ENCODE data around the gene BICRAL. TPM values are rescaled to one million over a fixed set of nuclear protein-coding genes. Genes with fewer than 3 reads are reported as not detected.

The BICRAL gene
- total and polyA plus RNA-seq, 9 of the 15 experiments (the other 6 are each of a cell fraction or from before 2014, with no cell fraction given), result 1.2 to 11.9 (median 5.6) TPM

DNA sequence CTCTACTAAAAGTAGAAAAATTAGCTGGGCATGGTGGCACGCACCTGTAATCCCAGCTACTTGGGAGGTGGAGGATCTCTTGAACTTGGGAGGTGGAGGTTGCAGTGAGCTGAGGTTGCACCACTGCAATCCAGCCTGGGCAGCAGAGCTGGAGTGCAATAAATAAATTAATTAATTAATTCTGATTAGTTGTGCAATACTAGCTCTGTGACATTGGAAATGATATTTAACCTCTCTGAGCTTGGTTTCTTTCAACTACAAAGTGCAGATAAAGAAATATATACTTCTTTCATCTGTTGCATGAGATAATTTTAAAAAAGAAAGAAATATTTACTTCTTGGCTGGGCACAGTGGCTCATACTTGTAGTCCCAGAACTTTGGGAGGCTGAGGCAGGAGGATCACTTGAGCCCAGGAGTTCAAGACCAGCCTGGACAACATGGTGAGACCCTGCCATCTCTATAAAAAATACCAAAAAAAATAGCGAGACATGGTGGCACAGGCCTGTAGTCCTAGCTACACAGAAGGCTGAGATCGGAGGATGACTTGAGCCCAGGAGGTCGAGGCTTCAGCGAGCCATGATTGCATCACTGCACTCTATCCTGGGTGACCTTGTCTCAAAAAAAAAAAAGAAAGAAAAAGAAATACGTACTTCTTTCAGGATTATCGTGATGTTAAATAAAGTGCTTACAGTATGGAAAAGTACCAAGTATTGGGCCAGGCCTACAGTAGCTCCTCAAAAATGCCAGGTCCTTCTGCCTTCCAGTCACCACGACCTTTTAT is 20.4 kb upstream of the BICRAL start:
- BruUV-seq (replicated peaks), result no TSS peak
- ChIA-PET POLR2A (interaction anchor here (0.9 to 5.9 kb wide), 6 partner anchors 8 to 24 kb away, joined by 3 to 28 read pairs (median 4); no protein-coding TSS in a partner anchor), CTCF (ENCODE audit: low intra/inter-chr PET ratio) (no interaction called here)
- ATAC-seq, result no peak
- H3K4me2 ChIP-seq (ENCODE audit: insufficient read depth, low read length), result no peak overlapping the region
- H3K9ac ChIP-seq (ENCODE audit: insufficient read depth in 1 of 2, low read depth in 2 of 2, low read length in 2 of 2), result no peak overlapping the region
- H3K9me3 ChIP-seq (replicated peaks; ENCODE audit: control insufficient read depth, insufficient read depth, low read depth, low read length), result no peaks in the 10 kb centered on the region
- 0 out of 2 replicates have a peak, but pooled peaks cover 5% of the 10 kb centered on the region for H4K20me1 ChIP-seq (replicated peaks; ENCODE audit: control insufficient read depth, insufficient read depth, low read length)
- DNase-seq (ENCODE audit: extremely low read depth in 1 of 4, low spot score in 3 of 4), result no peak
- no peaks in the 10 kb centered on the region for H3K79me2 ChIP-seq (ENCODE audit: control insufficient read depth, insufficient read depth, low read length)
- WGBS (ENCODE audit: insufficient coverage, low coverage, missing lambda C conversion rate), result 59% methylated on average over 8 of the region's 8 CpGs
- no peaks in the 10 kb centered on the region for H3K9me1 ChIP-seq (ENCODE audit: control insufficient read depth, insufficient read depth, low read length)
- H2AFZ ChIP-seq (ENCODE audit: low read depth, low read length), result no peak overlapping the region
- no peaks in the 10 kb centered on the region for H3K4me1 ChIP-seq (replicated peaks in 1 of 2; ENCODE audit: control insufficient read depth in 2 of 2, insufficient read depth in 2 of 2, low read length in 2 of 2)
- no peaks in the 10 kb centered on the region for H3K36me3 ChIP-seq (ENCODE audit: control insufficient read depth, insufficient read depth, low read length)
- no peak overlapping the region for H3K27ac ChIP-seq (ENCODE audit: extremely low read depth, low read depth, low read length)
- FAIRE-seq, result no peak
- H3K4me3 ChIP-seq, result no peak overlapping the region
- in situ Hi-C loops (cut with MboI), result no loop called here
- TF ChIP-seq PML (IDR thresholded peaks at IDR 0.05; ENCODE audit: low read length) (no peak), ESRRA (IDR thresholded peaks at IDR 0.05; ENCODE audit: borderline replicate concordance, low read depth) (0 out of 2 replicates have a peak, but pooled peaks have one; percentile 36), ZNF444 (CRISPR knock-in tag; IDR thresholded peaks at IDR 0.05) (no peak), HEY1 (CRISPR knock-in tag; IDR thresholded peaks at IDR 0.05; ENCODE audit: borderline replicate concordance) (no peak), ZNF408 (CRISPR knock-in tag; IDR thresholded peaks at IDR 0.05; ENCODE audit: low read depth) (no peak), ETS2 (tag; IDR thresholded peaks at IDR 0.05; ENCODE audit: borderline replicate concordance, poor library complexity, severe bottlenecking) (no peak), CEBPB (tag; IDR thresholded peaks at IDR 0.05) (peak; percentile 77), CEBPG (CRISPR knock-in tag; IDR thresholded peaks at IDR 0.05) (no peak; the same call in 1 of the 2 replicates), CEBPG (tag; conservative IDR thresholded peaks at IDR 0.05 in 1 of 2, IDR thresholded peaks at IDR 0.05 in 1 of 2) (peak; percentile 59 to 72), PHF21A (IDR thresholded peaks at IDR 0.05; ENCODE audit: borderline replicate concordance, low read depth) (no peak), ZKSCAN3 (CRISPR knock-in tag; IDR thresholded peaks at IDR 0.05) (no peak), ZZZ3 (IDR thresholded peaks at IDR 0.05) (no peak), TBP (optimal IDR thresholded peaks at IDR 0.05; ENCODE audit: low read depth, low read length) (no peak), SP2 (IDR thresholded peaks at IDR 0.05; ENCODE audit: extremely low read depth, low read depth, low read length, poor library complexity, severe bottlenecking) (no peak)
- TF ChIP-seq, protein P1, sequence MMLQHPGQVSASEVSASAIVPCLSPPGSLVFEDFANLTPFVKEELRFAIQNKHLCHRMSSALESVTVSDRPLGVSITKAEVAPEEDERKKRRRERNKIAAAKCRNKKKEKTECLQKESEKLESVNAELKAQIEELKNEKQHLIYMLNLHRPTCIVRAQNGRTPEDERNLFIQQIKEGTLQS (IDR thresholded peaks at IDR 0.05), result peak; percentile 53; the same call in 1 of the 2 replicates
- TF ChIP-seq, protein P1 (CRISPR knock-in tag; conservative IDR thresholded peaks at IDR 0.05), result no peak
- TF ChIP-seq, protein P2, sequence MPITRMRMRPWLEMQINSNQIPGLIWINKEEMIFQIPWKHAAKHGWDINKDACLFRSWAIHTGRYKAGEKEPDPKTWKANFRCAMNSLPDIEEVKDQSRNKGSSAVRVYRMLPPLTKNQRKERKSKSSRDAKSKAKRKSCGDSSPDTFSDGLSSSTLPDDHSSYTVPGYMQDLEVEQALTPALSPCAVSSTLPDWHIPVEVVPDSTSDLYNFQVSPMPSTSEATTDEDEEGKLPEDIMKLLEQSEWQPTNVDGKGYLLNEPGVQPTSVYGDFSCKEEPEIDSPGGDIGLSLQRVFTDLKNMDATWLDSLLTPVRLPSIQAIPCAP (CRISPR knock-in tag; IDR thresholded peaks at IDR 0.05; ENCODE audit: borderline replicate concordance), result no peak
- TF ChIP-seq, protein P3, sequence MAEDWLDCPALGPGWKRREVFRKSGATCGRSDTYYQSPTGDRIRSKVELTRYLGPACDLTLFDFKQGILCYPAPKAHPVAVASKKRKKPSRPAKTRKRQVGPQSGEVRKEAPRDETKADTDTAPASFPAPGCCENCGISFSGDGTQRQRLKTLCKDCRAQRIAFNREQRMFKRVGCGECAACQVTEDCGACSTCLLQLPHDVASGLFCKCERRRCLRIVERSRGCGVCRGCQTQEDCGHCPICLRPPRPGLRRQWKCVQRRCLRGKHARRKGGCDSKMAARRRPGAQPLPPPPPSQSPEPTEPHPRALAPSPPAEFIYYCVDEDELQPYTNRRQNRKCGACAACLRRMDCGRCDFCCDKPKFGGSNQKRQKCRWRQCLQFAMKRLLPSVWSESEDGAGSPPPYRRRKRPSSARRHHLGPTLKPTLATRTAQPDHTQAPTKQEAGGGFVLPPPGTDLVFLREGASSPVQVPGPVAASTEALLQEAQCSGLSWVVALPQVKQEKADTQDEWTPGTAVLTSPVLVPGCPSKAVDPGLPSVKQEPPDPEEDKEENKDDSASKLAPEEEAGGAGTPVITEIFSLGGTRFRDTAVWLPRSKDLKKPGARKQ (CRISPR knock-in tag; IDR thresholded peaks at IDR 0.05), result no peak
- intact Hi-C loops (cut with micrococcal nuclease), result no loop called here
- H3K27me3 ChIP-seq (ENCODE audit: control insufficient read depth in 2 of 2, insufficient read depth in 2 of 2, low read length in 2 of 2), result no peaks in the 10 kb centered on the region

Measured in K562 (cell line).